Measurements from ENCODE around the gene EIF3D. TPM values are rescaled to one million over a fixed set of nuclear protein-coding genes. Genes with fewer than 3 reads are reported as not detected.

The EIF3D gene
- total RNA-seq, 1 donor, result 336 TPM

DNA sequence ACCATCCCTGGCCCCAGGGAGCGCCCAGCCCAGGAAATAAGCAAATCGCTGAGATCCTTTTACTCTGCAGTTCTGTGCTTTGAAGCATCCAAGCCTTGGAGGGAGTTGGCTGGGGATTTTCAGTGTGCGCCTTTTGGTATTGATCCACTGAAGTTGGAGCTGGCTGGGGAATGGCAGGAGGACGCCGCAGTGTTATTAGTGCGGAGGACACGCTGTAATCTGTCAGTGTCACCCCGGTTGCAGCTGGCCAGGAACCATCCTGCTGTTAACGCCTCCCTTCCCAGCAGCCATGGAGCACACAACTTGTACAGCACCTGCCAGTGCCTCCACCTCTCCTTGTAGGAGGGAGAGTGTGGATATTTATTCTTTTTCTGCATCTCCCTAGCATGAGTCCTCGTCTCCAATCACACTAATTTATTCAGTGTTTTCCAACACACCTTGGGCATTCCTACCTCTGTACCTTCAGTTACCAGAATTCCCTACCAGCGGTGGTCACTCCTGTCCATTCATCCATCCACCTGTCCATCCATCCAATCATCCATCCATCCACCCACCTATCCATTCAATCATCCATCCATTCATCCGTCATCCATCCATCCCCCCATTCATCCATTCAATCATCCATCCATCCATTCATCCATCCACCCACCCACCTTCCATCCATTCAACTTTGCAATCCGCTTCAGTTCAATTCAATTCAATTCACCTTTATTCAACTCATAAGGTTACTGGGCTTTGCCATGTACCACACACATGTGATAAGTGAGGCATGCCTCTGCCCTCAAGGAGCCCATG lies 21.9 kb upstream of the EIF3D start:
- H3K4me3 ChIP-seq (ENCODE audit: low read depth, low read length), result no peak overlapping the region
- no peak for DNase-seq (ENCODE audit: low read depth)
- TF ChIP-seq, protein P1, sequence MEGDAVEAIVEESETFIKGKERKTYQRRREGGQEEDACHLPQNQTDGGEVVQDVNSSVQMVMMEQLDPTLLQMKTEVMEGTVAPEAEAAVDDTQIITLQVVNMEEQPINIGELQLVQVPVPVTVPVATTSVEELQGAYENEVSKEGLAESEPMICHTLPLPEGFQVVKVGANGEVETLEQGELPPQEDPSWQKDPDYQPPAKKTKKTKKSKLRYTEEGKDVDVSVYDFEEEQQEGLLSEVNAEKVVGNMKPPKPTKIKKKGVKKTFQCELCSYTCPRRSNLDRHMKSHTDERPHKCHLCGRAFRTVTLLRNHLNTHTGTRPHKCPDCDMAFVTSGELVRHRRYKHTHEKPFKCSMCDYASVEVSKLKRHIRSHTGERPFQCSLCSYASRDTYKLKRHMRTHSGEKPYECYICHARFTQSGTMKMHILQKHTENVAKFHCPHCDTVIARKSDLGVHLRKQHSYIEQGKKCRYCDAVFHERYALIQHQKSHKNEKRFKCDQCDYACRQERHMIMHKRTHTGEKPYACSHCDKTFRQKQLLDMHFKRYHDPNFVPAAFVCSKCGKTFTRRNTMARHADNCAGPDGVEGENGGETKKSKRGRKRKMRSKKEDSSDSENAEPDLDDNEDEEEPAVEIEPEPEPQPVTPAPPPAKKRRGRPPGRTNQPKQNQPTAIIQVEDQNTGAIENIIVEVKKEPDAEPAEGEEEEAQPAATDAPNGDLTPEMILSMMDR (IDR thresholded peaks at IDR 0.05; ENCODE audit: insufficient read depth, low read length), result no peak

DNA sequence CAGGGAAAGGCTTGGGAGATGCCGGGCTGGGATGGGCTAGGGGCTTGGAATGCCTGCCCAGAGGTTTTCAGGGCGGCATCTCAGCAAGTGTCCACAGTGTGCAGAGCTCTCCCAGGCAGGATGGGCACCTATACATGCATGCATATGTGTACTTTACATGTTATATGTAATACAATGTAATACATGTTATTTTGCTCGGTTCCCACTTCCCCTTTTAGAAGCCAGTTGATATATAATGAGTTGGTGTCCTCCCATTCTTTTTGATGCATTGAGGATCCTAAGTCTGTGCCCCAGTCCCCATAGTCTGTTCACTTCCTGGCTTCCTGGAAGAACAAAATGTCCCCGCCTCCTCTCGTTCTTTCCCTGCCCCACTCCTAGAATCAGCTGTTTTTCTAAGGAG lies 20.1 kb upstream of the EIF3D start:
- H3K4me3 ChIP-seq (ENCODE audit: low read depth, low read length), result no peak overlapping the region
- no peak for DNase-seq (ENCODE audit: low read depth)
- TF ChIP-seq, protein P1 (IDR thresholded peaks at IDR 0.05; ENCODE audit: insufficient read depth, low read length), result no peak

DNA sequence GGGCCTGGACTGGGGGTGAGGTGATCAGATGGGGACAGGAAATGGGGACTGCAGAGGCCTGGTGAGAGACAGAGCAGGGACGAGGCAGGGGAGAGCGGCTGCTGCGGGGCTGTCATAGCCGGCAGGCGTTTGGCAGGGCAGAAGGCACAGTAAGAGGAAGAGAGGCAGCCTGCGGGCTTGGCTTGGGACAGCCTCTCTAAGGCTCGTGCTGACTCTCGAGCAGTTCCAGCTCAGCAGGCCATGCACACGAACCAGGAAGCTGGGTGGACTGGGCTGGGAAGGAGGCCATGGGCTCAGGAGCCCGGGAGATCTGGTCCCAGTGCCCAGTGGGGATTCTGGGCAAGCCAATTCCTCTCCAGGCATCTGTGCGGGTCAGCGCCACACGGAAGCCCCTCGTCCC lies 19.6 kb upstream of the EIF3D start:
- TF ChIP-seq, protein P1 (IDR thresholded peaks at IDR 0.05; ENCODE audit: insufficient read depth, low read length), result no peak
- no peak for DNase-seq (ENCODE audit: low read depth)
- no peak overlapping the region for H3K4me3 ChIP-seq (ENCODE audit: low read depth, low read length)

DNA sequence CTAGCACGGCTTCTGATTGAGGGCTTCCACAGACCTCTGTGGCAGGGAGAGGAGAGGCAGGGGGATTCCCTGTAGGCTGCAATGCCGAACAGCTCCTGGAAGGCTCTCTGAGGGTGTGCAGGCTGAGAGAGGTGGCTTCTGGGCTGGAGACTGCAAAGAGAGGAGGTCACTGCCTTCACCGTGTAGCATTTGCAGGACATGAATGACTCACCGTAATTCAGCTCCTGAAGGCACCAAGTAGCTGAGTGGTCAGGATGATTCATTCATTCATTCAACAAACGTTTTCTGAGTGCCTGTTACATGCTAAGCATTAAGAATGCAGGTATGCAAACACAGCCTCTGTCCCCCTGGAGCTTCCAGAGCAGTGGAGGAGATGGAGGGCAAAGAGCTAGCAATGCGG lies 18.0 kb upstream of the EIF3D start:
- TF ChIP-seq, protein P1 (IDR thresholded peaks at IDR 0.05; ENCODE audit: insufficient read depth, low read length), result no peak
- DNase-seq (ENCODE audit: low read depth), result peak; percentile 59
- no peak overlapping the region for H3K4me3 ChIP-seq (ENCODE audit: low read depth, low read length)

DNA sequence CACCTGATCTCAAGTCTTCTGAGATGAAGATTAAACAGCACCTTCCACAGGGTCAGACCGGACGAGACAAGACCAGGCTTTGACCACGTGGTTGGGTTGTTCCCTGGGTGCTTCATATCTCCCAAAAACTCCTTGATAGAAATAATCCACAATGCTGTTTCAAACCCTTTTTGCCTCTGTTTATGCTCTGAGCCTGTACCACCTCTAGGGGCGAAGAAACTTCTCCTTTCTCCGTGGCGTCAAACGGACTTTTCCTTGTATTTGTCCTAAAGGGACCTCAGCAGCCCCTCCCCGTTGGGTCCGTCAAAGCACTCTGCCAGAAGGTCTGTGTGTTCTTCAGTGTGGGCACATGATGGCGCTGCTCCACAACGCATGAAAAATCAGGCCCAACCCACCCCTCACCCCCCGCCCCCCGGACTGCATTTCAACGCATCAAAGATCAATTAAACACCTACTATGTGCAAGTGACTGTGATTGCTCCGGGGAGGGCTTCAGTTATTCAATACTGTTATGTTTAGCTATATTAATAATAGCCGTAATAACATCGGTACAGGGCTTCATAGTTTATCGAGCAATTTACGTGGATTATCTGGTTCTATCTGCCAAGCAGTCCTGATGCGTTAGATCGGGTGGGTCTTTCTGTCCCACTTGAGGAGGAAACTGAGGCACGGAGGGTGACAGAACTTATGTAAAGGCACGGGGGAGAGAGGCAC lies 17.3 kb upstream of the EIF3D start:
- no peak overlapping the region for H3K4me3 ChIP-seq (ENCODE audit: low read depth, low read length)
- peak; percentile 57 for DNase-seq (ENCODE audit: low read depth)
- TF ChIP-seq, protein P1 (IDR thresholded peaks at IDR 0.05; ENCODE audit: insufficient read depth, low read length), result peak; percentile 58

DNA sequence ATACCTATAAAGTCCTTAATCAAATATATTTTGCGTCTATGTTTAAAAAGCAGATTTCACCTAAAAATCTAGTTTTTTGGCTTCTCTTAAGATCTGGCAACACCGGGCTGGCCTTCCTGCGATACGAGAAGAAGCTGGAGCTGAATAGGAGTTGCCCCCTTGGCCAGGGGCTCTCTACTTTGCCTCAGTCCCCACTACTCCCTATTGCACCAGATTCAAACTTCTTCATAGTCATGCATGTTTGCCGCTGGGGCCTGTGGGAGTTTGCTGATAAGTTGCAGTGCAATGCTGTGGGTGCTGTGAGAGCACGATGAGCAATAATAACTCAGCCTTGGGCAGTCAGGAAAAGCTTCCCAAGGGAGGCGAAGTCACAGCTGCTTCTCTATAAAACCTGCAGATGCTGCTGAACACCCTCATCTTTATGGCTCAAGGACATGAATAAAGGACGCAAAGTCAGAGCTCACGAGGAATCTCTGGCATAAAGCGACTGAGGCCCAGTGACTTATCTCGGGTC lies 15.2 kb upstream of the EIF3D start:
- DNase-seq (ENCODE audit: low read depth), result peak; percentile 47
- H3K4me3 ChIP-seq (ENCODE audit: low read depth, low read length), result no peak overlapping the region
- TF ChIP-seq, protein P1 (IDR thresholded peaks at IDR 0.05; ENCODE audit: insufficient read depth, low read length), result no peak

All from fibroblast of the aortic adventitia (primary cell).